ENCODE results near the gene MAPK11.

Gene MAPK11

GRCh38 chr22:50269970-50270665, at the start of gene MAPK11:
Gene MAPK11, minus strand, starts transcription at chr22:50270380. Its CDS starts 88 bp downstream, at chr22:50270292.
- DNase-seq, result peak; percentile 59

- DNase-seq, result no peak
Measured at GRCh38 chr22:50319503-50319951, 49.3 kb upstream of the MAPK11 start.

- no peak for DNase-seq
Measured at GRCh38 chr22:50318698-50319411, 48.7 kb upstream of the MAPK11 start.

- no peak for DNase-seq
Measured at GRCh38 chr22:50318356-50318697, 48.1 kb upstream of the MAPK11 start.

- no peak for DNase-seq
Measured at GRCh38 chr22:50317674-50318073, 47.5 kb upstream of the MAPK11 start.

GRCh38 chr22:50317178-50317577, 47.0 kb upstream of the MAPK11 start:
- no peak for DNase-seq

GRCh38 chr22:50316114-50317065, 46.2 kb upstream of the MAPK11 start:
- DNase-seq, result no peak

- DNase-seq, result no peak
Measured at GRCh38 chr22:50315289-50316113, 45.3 kb upstream of the MAPK11 start.

GRCh38 chr22:50314455-50315288, 44.5 kb upstream of the MAPK11 start:
- no peak for DNase-seq

GRCh38 chr22:50314081-50314454, 43.9 kb upstream of the MAPK11 start:
- DNase-seq, result no peak

GRCh38 chr22:50313600-50313999, 43.4 kb upstream of the MAPK11 start:
- DNase-seq, result no peak

GRCh38 chr22:50313021-50313420, 42.8 kb upstream of the MAPK11 start:
- DNase-seq, result no peak

- DNase-seq, result no peak
Measured at GRCh38 chr22:50312371-50312770, 42.2 kb upstream of the MAPK11 start.

GRCh38 chr22:50311606-50312351, 41.6 kb upstream of the MAPK11 start:
- DNase-seq, result no peak

- no peak for DNase-seq
Measured at GRCh38 chr22:50310949-50311444, 40.8 kb upstream of the MAPK11 start.

GRCh38 chr22:50310031-50310722, 40.0 kb upstream of the MAPK11 start:
- no peak for DNase-seq

- DNase-seq, result no peak
Measured at GRCh38 chr22:50309601-50309991, 39.4 kb upstream of the MAPK11 start.

GRCh38 chr22:50308986-50309600, 38.9 kb upstream of the MAPK11 start:
- DNase-seq, result no peak

GRCh38 chr22:50308597-50308935, 38.4 kb upstream of the MAPK11 start:
- DNase-seq, result peak; percentile 68

Measured in fibroblast of skin of right biceps (primary cell).